Activated naive CD8-positive, alpha-beta T cell treated with anti-CD3 and anti-CD28 coated beads, Interleukin-2, amount 50 U/mL, for 24 hours (primary cell): ENCODE measurements around the gene LPAR3.

Experiments
- ATAC-seq: fragments of 150-1000 bp; cut with Tn5 transposase; one replicate; pipeline ENCODE4 v1.10.0; 2021
- DNase-seq: peaks from one replicate; pipeline ENCODE4 v3.0.0; 2021
- H3K27ac Mint-ChIP-seq: one replicate; pipeline ENCODE4 v1.8.0; 2021; ENCODE audit warnings: mild to moderate bottlenecking, mixed read lengths
- H3K27me3 Mint-ChIP-seq: one replicate; pipeline ENCODE4 v1.8.0; 2021; ENCODE audit warnings: mixed read lengths
- H3K36me3 Mint-ChIP-seq: one replicate; pipeline ENCODE4 v1.8.0; 2021; ENCODE audit warnings: low read depth, mixed read lengths
- H3K4me1 Mint-ChIP-seq: one replicate; pipeline ENCODE4 v1.8.0; 2021; ENCODE audit warnings: mixed read lengths
- H3K4me3 Mint-ChIP-seq: one replicate; pipeline ENCODE4 v1.8.0; 2021; ENCODE audit warnings: mild to moderate bottlenecking, moderate library complexity, mixed read lengths
- H3K9me3 Mint-ChIP-seq: one replicate; pipeline ENCODE4 v1.8.0; 2021; ENCODE audit warnings: mixed read lengths

LPAR3 gene

GRCh38 chr1:84836145-84836544 is 56.9 kb downstream of the LPAR3 start:
- Mint-ChIP-seq H3K27ac (no peak overlapping the region), H3K27me3 (no peaks in the 10 kb centered on the region), H3K9me3 (no peaks in the 10 kb centered on the region), H3K4me1 (no peaks in the 10 kb centered on the region), H3K36me3 (no peaks in the 10 kb centered on the region), H3K4me3 (no peak overlapping the region)
- ATAC-seq: no peak
- no peak for DNase-seq

GRCh38 chr1:84835169-84835568 is 57.8 kb downstream of the LPAR3 start:
- ATAC-seq (no peak), DNase-seq (no peak)
- Mint-ChIP-seq H3K27me3 (no peaks in the 10 kb centered on the region), H3K27ac (no peak overlapping the region), H3K36me3 (no peaks in the 10 kb centered on the region), H3K4me1 (no peaks in the 10 kb centered on the region), H3K9me3 (no peaks in the 10 kb centered on the region), H3K4me3 (no peak overlapping the region)

GRCh38 chr1:84834419-84835064 is 58.5 kb downstream of the LPAR3 start:
- ATAC-seq (no peak), DNase-seq (no peak)
- H3K27ac Mint-ChIP-seq: no peak overlapping the region
- no peak overlapping the region for H3K4me3 Mint-ChIP-seq
- no peaks in the 10 kb centered on the region for H3K9me3 Mint-ChIP-seq
- H3K4me1 Mint-ChIP-seq: no peaks in the 10 kb centered on the region
- H3K27me3 Mint-ChIP-seq: no peaks in the 10 kb centered on the region
- no peaks in the 10 kb centered on the region for H3K36me3 Mint-ChIP-seq

DNA sequence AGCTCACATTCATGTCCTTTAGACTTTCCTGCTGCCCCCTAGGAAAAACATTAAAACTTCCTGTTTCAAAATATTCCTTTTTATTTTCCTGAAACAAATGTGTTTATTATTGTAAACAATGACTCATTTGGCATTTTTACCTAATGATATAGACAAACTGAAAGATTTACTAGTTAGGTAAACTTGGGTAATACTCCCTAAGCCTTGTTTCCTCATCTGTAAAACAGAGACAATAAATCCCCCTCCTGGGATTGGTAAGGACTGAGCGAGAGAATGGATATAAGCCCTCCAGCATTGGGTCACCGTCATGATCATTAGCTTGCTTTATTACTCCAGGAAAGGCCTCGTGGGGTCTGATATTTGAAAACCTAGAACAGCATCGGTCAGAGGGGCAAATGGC is 59.8 kb downstream of the LPAR3 start:
- no peaks in the 10 kb centered on the region for H3K27me3 Mint-ChIP-seq
- no peak overlapping the region for H3K4me3 Mint-ChIP-seq
- no peaks in the 10 kb centered on the region for H3K4me1 Mint-ChIP-seq
- DNase-seq: no peak
- H3K9me3 Mint-ChIP-seq: no peaks in the 10 kb centered on the region
- no peak for ATAC-seq
- no peaks in the 10 kb centered on the region for H3K36me3 Mint-ChIP-seq
- no peak overlapping the region for H3K27ac Mint-ChIP-seq

DNA sequence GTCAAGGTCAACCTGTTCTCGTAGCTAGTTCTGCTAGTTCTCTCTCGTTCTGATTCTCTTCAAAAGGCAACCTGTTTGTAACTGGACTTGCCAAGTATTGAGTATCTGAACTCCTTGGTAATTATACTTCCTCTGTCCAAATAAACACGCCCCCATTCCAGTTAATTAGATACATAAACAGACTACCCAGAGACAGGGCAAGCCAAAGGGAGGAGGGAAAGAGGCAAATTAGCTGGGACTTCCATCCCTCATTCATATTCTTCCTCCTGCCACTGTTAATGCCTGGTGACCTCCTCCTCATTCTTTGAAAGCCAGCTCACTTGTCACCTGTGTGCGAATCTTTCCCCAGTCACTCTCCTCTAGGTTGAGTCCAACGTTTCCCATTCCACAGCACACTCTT is 62.9 kb downstream of the LPAR3 start:
- Mint-ChIP-seq H3K4me1 (no peaks in the 10 kb centered on the region), H3K4me3 (no peak overlapping the region), H3K27ac (no peak overlapping the region), H3K9me3 (no peaks in the 10 kb centered on the region), H3K27me3 (no peaks in the 10 kb centered on the region), H3K36me3 (no peaks in the 10 kb centered on the region)
- DNase-seq (no peak), ATAC-seq (no peak)

- no peaks in the 10 kb centered on the region for H3K4me1 Mint-ChIP-seq
- H3K9me3 Mint-ChIP-seq: no peaks in the 10 kb centered on the region
- H3K27ac Mint-ChIP-seq: no peak overlapping the region
- ATAC-seq (no peak), DNase-seq (no peak)
- no peak overlapping the region for H3K4me3 Mint-ChIP-seq
- H3K27me3 Mint-ChIP-seq: no peaks in the 10 kb centered on the region
- H3K36me3 Mint-ChIP-seq: no peaks in the 10 kb centered on the region
Measured at GRCh38 chr1:84827976-84828375, 65.0 kb downstream of the LPAR3 start.

DNA sequence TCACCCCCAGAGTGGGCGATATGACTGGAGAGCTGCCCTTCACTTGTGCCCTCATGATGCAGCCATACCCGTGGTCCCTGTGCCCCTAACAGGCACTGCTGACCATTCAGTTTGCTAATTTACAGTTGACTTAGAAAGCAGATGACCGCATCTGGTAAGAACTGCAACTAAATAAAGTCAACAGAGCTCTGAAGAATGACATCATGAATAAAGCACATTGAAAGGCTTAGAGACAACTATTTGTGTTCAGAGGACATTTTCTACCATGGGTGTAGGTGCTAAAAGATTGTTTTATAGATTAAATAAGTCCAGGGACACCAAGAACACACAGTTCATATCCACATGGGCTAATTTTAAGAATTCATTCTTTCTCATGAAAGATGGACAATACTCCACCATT is 65.5 kb downstream of the LPAR3 start:
- ATAC-seq (no peak), DNase-seq (no peak)
- no peaks in the 10 kb centered on the region for H3K4me1 Mint-ChIP-seq
- H3K27me3 Mint-ChIP-seq: no peaks in the 10 kb centered on the region
- H3K4me3 Mint-ChIP-seq: no peak overlapping the region
- H3K36me3 Mint-ChIP-seq: no peaks in the 10 kb centered on the region
- H3K27ac Mint-ChIP-seq: no peak overlapping the region
- H3K9me3 Mint-ChIP-seq: no peaks in the 10 kb centered on the region

- Mint-ChIP-seq H3K27ac (no peak overlapping the region), H3K27me3 (no peaks in the 10 kb centered on the region), H3K9me3 (no peaks in the 10 kb centered on the region), H3K36me3 (no peaks in the 10 kb centered on the region), H3K4me1 (peaks cover 2% of the 10 kb centered on the region), H3K4me3 (no peak overlapping the region)
- ATAC-seq: no peak
- DNase-seq: no peak
Measured at GRCh38 chr1:84825161-84825560, 67.8 kb downstream of the LPAR3 start.

DNA sequence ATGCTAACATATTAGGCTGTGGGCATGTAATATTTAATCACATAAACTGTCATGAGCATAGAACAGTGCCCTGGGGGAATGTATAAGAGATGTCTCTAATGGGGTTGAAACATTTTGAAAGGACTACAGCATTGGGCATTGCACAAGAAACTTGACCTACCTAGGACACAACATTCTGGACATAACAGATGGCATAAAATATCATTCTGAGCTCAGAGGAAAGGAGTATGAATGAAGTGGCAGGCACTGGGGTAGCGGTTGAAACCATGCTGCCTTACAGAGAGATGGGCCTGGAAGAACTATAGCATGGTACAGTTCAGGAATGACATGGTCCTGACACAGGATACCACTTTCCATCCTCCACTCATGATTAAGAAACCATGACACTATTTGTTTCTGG is 69.0 kb downstream of the LPAR3 start:
- Mint-ChIP-seq H3K27me3 (no peaks in the 10 kb centered on the region), H3K4me3 (no peak overlapping the region), H3K36me3 (no peaks in the 10 kb centered on the region), H3K4me1 (peaks cover 5% of the 10 kb centered on the region), H3K9me3 (no peaks in the 10 kb centered on the region), H3K27ac (no peak overlapping the region)
- ATAC-seq (no peak), DNase-seq (no peak)

DNA sequence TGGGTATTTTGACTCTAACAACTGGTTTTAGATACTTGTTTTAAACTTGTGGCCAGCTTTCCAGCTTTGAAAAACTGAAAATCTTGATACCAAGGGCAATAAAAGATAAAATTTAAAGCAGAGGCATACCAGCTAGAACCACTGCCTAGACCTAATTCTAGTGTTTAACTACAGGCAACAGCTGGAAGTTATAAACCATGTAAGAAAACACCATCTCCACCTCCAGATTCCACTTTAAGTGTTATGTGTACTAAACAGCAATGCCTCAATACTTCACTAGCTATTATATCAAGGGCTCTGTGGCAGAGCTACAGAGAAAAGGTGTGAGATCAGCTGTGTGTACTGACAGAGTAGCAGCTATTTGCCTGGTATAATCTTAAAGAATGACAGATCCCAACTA is 69.5 kb downstream of the LPAR3 start:
- Mint-ChIP-seq H3K36me3 (no peaks in the 10 kb centered on the region), H3K27me3 (no peaks in the 10 kb centered on the region), H3K4me3 (no peak overlapping the region), H3K27ac (no peak overlapping the region), H3K9me3 (no peaks in the 10 kb centered on the region), H3K4me1 (peaks cover 10% of the 10 kb centered on the region)
- ATAC-seq (no peak), DNase-seq (no peak)

DNA sequence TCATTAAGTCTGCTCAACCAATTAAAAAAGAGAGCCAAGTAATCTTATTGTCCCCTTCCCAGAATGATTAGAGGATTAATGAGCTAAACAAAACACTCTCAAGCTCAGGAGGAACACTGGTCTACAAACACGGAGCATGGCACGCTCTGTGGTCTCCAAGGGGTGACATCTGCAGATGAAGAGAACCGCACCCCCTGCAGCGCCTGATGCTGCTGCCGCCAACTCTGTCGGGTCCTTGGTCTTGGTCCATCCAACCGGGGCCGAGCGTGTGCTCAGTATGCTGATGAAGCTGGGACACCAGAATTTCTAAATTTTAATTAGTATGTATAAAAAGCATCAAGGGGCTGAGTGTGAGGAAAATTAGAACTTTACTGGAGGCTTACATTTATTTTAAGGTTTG is 82.7 kb downstream of the LPAR3 start:
- H3K36me3 Mint-ChIP-seq: no peaks in the 10 kb centered on the region
- H3K4me1 Mint-ChIP-seq: no peaks in the 10 kb centered on the region
- DNase-seq (no peak), ATAC-seq (no peak)
- H3K27ac Mint-ChIP-seq: no peak overlapping the region
- H3K4me3 Mint-ChIP-seq: no peak overlapping the region
- no peaks in the 10 kb centered on the region for H3K9me3 Mint-ChIP-seq
- no peaks in the 10 kb centered on the region for H3K27me3 Mint-ChIP-seq

DNA sequence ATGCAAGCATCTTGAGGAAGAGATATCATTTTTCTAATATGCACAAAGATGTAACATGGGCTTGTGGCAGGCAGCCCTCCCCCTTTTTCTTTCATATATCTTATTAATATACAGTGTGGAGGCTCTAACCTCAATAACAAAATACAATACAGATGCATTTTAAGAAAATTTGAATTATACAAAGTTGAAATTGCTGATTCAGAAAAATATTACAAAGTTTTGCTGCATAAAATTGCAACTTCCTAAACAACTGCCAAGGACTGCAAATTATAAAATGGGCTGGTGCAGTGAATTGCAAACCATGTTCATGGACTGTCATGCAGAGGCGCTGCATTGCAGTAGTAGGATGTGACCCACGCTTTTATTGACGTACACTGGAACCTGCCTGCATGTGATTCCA is 84.0 kb downstream of the LPAR3 start:
- no peak overlapping the region for H3K27ac Mint-ChIP-seq
- H3K27me3 Mint-ChIP-seq: no peaks in the 10 kb centered on the region
- H3K36me3 Mint-ChIP-seq: no peaks in the 10 kb centered on the region
- no peaks in the 10 kb centered on the region for H3K4me1 Mint-ChIP-seq
- H3K4me3 Mint-ChIP-seq: no peak overlapping the region
- DNase-seq (no peak), ATAC-seq (no peak)
- H3K9me3 Mint-ChIP-seq: no peaks in the 10 kb centered on the region

DNA sequence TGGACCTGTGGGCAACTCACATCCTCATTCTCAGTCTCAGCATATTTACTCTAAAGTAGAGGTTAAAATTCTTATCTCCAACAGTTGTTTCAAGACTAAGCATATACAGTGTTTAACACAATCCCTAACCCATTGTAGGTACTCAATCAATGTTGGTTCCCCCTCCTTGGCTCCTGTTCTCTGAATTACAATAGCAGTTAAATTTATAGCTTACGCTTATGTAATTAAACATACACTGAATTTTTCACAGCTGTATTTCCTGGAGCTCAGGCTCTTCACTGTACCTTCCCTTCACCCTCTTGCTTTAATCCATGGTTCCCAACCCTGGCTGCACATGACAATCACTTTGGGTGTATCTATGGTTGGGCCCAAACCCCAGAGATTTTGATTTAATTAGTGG is 89.4 kb downstream of the LPAR3 start:
- Mint-ChIP-seq H3K36me3 (no peaks in the 10 kb centered on the region), H3K27ac (no peak overlapping the region), H3K9me3 (no peaks in the 10 kb centered on the region), H3K4me1 (no peaks in the 10 kb centered on the region), H3K4me3 (no peak overlapping the region), H3K27me3 (no peaks in the 10 kb centered on the region)
- ATAC-seq: no peak
- no peak for DNase-seq

DNA sequence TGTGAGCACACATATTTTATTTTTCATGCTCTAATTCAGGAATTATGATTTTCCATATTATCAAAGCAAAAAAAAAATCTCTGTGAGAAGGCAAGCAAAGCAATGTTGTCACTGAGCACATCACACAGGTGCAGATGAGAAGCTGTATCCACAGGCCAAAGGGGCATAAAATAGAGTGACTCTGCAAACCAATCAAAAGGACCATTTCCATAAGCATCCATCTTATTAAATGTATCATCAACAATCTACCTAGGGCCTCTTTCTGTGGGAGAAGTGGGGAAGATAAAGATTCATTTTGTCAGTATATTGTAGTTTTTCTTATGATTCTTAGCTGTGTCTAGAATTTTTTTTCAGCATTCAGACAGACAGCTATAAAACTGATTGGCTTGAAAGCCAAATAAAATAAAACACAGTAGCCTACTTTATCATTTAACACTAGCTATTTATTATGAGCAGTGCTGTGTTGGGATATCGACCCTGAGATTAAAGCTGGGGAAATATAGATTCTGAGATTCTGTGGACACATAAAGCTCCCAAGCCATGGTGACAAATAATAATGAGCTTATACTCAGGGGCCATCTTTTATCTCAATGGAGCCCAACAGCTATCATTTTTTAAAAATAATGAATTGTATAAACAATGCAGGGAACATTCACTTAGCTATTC is 90.3 kb downstream of the LPAR3 start:
- no peak overlapping the region for H3K4me3 Mint-ChIP-seq
- H3K36me3 Mint-ChIP-seq: no peaks in the 10 kb centered on the region
- no peak for ATAC-seq
- DNase-seq: no peak
- no peaks in the 10 kb centered on the region for H3K4me1 Mint-ChIP-seq
- H3K27ac Mint-ChIP-seq: no peak overlapping the region
- H3K27me3 Mint-ChIP-seq: peaks cover 2% of the 10 kb centered on the region
- no peaks in the 10 kb centered on the region for H3K9me3 Mint-ChIP-seq

DNA sequence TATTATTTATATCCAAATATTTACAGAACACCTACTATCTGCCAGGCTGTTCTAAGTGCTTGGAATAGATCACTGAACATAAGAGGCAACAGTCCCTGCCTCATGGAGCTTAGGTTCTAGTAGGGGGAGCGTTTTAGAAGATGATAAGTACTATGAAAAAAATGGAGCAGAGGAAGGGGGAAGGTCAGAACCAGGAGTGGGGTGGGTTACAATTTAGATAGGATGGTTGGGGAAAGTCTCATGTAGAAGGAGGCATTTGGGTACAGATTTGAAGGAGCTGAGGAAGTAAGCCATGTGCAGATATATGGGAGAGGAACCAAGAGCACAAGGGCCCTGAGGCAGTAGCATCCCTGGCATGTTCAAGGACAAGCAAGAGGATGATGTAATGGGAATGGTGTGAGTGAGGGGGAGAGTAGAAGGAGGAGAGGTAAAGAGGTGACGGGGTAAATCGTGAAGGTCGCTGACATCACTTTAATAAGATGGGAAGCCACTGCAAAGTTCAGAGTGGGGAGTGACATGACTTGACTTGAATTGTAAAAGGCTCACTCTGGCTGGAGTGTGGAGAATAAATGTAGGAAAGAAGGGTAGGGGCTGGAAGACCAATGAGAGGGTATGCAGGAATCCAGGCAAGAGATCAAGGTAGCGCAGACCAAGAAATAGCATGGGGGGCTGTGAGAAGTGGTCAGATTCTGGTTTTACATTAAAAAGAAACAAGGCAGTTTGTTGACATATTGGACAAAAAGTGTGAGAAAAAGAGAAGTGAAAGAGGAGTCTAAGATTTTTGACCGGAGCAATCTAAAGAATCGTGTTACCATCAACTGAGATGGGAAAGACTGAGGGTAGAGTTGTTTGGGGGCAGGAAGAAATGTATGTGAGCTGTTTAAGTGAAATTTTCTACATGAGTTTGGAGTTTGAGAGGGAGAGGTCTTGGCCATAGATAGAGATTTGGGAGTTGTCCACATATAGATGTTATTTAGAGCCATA is 92.6 kb downstream of the LPAR3 start:
- no peaks in the 10 kb centered on the region for H3K9me3 Mint-ChIP-seq
- H3K36me3 Mint-ChIP-seq: no peaks in the 10 kb centered on the region
- H3K4me3 Mint-ChIP-seq: no peak overlapping the region
- no peak overlapping the region for H3K27ac Mint-ChIP-seq
- DNase-seq (no peak), ATAC-seq (no peak)
- peaks cover 2% of the 10 kb centered on the region for H3K27me3 Mint-ChIP-seq
- no peaks in the 10 kb centered on the region for H3K4me1 Mint-ChIP-seq
